Fibroblast of mammary gland (primary cell): ENCODE data around the gene CNOT2.

Experiments used
- DNase-seq: peaks from one replicate; pipeline ENCODE4 v3.0.0-alpha.2; 2010; ENCODE audit warnings: low read depth
- H3K4me3 ChIP-seq: 2 replicates; pipeline ENCODE4 v1.5.1; 2011; ENCODE audit warnings: low read depth, mild to moderate bottlenecking, low read length, moderate library complexity; ENCODE audit not compliant: control insufficient read depth
- CTCF ChIP-seq: conservative IDR thresholded peaks from 2 replicates; pipeline ENCODE4 v1.5.1; 2011; ENCODE audit warnings: low read depth, low read length, inconsistent platforms; ENCODE audit not compliant: control insufficient read depth, insufficient read depth

CNOT2 gene

GRCh38 chr12:70251226-70251625 lies 8.0 kb downstream of the CNOT2 start:
- TF ChIP-seq CTCF: no peak
- DNase-seq: no peak

GRCh38 chr12:70251661-70252060 lies 8.4 kb downstream of the CNOT2 start:
- no peak for TF ChIP-seq CTCF
- H3K4me3 ChIP-seq: no peak overlapping the region
- no peak for DNase-seq

More at GRCh38 chr12:70251226-70251625, 8.0 kb downstream of the CNOT2 start:
- H3K4me3 ChIP-seq: no peak overlapping the region

GRCh38 chr12:70252832-70253231 lies 9.6 kb downstream of the CNOT2 start:
- no peak overlapping the region for H3K4me3 ChIP-seq
- TF ChIP-seq CTCF: no peak
- DNase-seq: no peak

- TF ChIP-seq CTCF: no peak
- DNase-seq: no peak
- no peak overlapping the region for H3K4me3 ChIP-seq
Measured at GRCh38 chr12:70254225-70254624, 11.0 kb downstream of the CNOT2 start.

GRCh38 chr12:70254846-70255245 lies 11.6 kb downstream of the CNOT2 start:
- DNase-seq: no peak
- TF ChIP-seq CTCF: no peak
- H3K4me3 ChIP-seq: no peak overlapping the region

- no peak for TF ChIP-seq CTCF
- no peak overlapping the region for H3K4me3 ChIP-seq
- DNase-seq: peak; percentile 40
Measured at GRCh38 chr12:70255311-70255710, 12.1 kb downstream of the CNOT2 start.
